HG03159 (cell line): ENCODE results near the gene FYB1.
A peak's percentile ranks its signal among the peaks of the same experiment; 100 is the strongest.
"Not testable (repeated sequence)": the region's sequence is repeated elsewhere in the genome, so short reads cannot be mapped to it uniquely, and the experiment has no call there.

ENCODE experiments used
- ATAC-seq: cut with Tn5 transposase; IDR thresholded peaks from one replicate; pipeline ENCODE4 v1.9.1; 2021; ENCODE audit warnings: mild to moderate bottlenecking, moderate library complexity; ENCODE audit not compliant: unreplicated experiment

The FYB1 gene, protein sequence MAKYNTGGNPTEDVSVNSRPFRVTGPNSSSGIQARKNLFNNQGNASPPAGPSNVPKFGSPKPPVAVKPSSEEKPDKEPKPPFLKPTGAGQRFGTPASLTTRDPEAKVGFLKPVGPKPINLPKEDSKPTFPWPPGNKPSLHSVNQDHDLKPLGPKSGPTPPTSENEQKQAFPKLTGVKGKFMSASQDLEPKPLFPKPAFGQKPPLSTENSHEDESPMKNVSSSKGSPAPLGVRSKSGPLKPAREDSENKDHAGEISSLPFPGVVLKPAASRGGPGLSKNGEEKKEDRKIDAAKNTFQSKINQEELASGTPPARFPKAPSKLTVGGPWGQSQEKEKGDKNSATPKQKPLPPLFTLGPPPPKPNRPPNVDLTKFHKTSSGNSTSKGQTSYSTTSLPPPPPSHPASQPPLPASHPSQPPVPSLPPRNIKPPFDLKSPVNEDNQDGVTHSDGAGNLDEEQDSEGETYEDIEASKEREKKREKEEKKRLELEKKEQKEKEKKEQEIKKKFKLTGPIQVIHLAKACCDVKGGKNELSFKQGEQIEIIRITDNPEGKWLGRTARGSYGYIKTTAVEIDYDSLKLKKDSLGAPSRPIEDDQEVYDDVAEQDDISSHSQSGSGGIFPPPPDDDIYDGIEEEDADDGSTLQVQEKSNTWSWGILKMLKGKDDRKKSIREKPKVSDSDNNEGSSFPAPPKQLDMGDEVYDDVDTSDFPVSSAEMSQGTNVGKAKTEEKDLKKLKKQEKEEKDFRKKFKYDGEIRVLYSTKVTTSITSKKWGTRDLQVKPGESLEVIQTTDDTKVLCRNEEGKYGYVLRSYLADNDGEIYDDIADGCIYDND

DNA sequence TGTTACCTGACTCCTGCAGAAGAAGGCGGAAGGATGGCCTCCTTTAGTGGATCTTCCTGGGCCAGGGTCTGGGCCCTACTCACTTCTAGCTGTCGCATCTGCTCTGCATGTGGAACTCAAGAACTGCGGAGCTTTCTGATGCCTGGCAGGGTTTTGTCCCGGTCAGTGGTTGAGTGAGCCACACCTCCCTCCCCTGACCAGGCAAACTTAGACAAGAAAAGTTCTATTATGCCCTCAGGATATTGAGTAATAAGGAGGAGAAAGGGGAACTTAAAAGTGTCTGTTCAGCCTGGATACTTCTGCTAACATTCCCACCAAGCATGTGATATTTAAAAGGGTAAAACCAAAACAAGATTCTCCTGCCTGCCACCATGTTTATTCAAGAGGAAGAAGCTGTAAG is at the start of gene FYB1:
FYB1 (minus strand) TSS at position 127 of the 400 bp plus-strand sequence. CDS start 16,603 bp downstream, outside the sequence.
- ATAC-seq = no peak

DNA sequence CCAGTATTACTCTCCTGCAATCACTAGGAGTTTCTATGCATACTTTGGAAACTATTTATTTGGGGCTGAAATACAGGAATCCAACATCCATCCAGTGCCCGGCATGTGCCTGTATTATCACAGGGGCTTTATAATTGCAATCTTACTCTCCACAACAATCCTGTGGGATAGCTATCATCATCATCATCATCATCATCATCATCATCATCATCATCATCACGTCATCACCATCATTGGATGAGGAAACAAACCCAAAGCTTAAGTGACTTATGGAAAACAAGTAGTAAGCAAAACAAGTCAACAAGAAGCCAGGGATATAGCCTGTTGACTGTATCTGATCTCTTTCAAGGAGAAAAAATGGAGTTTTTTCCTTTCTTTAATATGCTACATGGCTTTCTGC is 47.8 kb upstream of the FYB1 start:
- no peak for ATAC-seq

DNA sequence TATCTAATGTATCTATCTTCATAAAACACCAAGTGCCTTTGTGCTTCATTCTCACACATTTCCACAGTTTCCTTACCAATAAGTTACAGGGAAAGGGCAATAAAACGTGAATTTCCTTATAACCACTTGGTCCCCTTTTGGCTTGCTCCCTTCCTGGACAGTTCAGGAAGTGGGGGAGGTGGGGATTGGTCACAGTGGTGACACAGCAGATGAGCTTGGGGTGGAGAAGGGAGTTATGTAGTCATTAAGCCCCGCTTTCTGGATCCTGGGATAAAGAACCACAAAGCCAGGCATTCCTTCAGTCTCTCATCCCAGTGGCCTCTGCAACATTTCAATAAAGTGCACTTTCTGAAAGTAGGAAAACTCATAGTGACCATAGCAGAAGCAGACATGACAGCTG is 47.1 kb upstream of the FYB1 start:
- ATAC-seq = no peak

DNA sequence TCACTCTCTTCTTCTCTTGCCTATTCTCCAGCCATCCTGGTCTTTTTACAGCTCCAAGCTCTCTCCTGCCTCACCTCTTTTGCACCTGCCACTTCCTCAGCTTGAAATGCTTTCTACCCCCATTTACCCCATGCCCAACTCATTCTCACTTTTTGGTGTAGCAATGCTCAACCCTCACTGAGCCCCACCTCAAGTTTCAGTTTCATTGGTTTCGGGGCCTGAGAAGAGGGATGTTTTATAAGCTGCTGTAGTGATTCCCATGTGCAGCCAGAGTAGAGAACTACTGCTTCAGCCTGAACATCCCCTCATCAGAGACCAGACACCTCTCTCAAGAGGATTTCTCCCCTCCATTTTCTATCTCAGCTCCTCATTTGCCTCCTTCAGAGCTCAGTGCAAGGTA is 45.2 kb upstream of the FYB1 start:
- peak; percentile 97 for ATAC-seq

DNA sequence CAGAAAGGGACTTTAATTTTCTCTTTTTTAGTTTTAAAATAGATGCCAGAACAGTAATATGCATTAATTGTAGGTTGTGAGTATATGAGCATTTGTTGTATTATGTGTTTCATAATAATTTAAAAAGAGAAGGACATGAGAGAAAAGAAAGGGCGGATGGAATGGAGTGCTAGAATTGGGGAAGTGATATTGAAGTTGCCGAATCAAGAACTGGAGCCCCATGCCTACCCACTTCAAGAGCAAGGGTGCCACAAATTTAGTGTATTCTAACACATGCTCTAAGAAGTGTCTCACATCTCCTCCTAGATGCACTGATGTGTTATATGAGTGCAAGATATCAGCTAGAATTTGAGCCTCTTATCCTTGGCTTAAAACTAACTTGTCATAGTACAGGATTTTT is 43.6 kb upstream of the FYB1 start:
- ATAC-seq = no peak

DNA sequence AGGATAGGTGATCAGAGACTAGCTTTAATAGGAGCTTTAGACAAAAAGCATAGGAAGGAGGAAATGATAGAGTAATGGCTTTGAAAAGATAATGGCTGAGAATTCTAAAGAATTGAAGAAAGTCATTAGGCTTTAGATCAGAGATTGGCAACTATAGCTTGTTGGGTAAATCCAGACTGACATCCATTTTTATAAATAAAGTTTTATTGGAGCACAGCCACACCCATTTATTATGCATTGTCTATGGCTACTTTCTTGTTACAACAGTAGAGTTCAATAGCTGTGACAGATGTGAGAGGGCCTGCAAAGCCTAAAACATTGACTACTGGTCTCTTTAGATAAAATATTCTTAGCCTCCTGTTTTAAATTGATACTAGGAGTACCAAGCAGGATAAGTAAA is 40.7 kb upstream of the FYB1 start:
- no peak for ATAC-seq

DNA sequence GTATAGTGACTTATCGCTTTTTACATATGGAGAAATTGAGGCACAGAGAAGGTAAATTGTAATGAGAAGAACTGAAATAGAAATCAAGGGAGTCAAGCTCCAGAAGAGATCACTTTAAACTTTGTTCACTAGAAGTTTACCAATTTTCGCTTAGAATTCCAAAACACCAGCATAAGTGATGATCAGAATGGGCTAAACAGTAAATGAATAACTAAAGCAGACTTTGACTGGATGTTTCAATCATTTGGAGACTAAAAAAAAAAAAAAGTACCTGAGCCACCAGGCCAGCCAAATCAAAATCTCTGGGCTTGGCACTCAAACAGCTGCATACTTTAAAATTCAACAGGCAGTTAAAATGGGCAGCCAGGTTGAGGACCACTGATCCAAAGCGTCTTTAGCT is 38.2 kb upstream of the FYB1 start:
- ATAC-seq = no peak

DNA sequence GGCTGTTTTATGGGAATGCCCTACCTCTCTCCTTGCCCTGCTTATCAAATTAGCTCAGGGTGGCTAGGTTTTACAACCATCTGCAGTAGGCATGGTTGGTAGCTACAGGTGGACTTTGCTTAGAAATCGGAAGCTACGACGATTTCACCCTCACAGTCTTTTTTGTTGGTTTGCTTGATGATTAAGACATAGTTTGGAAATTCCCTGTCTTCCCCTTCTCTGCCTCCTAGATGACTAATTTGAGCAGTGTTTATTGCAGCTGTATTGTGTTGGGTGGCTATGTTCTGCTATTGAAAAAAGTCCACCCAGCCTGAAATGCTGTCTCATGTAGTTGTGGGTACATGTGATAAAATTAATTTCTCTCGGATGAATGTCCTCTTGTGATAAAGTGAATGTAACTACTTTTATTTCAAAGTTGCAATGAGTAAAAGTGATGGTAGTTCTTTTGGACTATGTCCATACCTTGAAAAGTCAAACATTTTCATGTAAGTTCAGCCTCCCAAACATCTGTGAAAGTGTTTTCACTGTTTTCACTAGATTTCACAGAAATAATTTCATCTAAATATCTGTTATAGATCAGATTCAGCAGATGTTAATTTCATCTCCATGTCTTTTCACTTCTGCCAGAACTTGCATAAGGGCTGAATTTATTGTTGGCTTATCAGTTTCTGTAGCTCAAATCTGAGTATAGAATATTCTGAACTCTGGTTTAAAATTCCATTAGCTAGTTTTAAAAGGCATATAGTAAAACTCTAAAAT is 37.3 kb upstream of the FYB1 start:
- ATAC-seq = peak; percentile 64

DNA sequence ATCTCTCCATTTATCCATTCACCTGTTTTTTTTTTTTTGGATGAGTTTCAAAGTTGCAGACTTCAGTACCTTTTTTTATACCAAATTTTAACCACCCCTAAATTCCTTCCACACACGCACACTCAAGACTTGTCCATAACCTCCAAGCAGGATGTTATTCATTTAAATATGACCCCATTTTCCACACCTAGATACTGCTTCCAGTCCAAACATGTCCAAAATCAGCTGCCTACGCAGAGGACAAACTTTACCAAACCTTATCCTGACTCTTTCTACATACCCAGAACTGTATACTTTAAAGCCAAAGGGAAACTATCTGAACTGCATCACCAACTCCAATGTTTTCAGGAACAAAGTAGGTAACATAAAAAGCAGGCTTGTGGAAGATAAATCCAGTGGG is 36.0 kb upstream of the FYB1 start:
- no peak for ATAC-seq

DNA sequence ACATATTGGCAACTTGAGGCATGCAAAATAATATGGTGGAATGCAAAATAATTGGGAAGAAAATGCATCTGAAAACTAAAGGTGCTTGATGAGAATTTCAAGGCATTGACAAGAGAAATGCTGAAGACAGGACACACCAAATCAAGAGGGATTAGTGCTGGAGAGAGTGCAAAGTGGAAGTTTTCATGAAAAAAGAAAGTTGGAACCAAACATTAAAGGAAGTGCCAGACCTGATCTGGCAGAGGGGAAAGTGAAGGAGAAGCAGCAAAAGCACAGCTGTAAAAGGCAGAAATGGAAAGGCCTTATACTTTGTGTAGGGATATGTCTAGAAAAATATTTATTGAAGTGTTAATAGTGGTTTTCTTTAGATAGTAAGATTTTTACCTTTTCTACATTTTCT is 35.3 kb upstream of the FYB1 start:
- ATAC-seq = no peak

DNA sequence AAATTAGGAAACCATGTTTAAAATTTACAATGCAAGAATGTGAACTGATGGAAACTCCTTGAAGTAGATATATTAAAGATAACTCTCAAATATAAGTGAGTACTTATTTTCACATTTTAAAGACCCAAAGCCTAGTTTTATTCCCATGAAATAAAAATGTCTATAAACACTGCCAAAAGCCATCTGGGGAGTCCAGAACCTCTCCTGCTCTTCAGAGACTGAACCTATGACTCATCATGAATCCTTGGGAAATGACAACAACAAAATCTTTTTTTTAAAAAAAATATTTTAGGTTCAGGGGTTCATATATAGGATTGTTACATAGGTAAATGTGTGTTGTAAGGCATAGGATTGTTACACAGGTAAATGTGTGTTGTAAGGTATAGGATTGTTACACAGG is 33.8 kb upstream of the FYB1 start:
- ATAC-seq = no peak

DNA sequence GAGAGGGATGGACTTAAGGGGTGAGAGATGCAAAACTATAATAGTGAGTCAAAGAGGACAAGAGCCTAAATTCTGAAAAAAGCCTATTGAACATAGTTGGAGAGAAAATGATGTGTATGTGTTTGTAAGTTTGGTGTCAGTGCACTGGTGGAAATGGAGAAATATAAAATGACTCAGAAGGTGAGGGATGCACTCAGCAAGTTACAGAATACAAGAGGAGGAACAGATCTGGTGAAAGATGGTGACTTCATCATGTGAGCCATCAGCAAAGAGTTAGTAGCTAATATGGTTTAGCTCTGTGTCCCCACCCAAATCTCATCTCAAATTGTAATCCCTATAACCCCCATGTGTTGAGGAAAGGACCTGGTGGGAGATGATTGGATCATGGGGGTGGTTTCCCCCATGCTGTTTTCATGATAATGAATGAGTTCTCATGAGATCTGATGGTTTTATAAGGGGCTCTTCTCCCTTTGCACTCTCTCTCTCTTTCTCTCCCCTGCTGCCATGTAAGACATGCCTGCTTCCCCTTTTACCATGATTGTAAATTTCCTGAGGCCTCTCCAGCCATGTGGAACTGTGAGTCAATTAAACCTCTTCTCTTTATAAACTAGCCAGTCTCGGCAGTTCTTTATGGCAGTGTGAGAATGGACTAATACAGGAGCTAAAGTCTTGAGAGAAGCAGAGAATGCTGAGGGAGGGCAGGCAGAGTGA is 30.4 kb upstream of the FYB1 start:
- no peak for ATAC-seq

DNA sequence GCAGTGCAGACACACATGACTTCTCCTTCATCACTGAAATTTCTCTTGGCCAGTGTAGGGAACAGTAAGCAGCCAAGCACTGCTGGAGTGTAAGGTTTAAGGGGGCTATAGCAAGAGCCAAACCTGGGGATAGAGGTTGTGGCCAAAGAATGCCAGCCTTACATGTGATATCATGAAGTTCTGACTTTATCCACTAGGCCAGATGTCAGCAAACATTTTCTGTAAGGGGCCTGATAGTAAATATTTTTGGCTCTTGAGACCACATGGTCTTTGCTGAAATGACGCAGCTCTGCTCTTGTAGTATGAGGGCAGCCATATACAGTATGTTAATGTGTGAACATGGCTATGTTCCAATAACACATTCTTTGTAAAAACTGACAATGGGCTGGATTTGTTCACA is 29.7 kb upstream of the FYB1 start:
- ATAC-seq = no peak

DNA sequence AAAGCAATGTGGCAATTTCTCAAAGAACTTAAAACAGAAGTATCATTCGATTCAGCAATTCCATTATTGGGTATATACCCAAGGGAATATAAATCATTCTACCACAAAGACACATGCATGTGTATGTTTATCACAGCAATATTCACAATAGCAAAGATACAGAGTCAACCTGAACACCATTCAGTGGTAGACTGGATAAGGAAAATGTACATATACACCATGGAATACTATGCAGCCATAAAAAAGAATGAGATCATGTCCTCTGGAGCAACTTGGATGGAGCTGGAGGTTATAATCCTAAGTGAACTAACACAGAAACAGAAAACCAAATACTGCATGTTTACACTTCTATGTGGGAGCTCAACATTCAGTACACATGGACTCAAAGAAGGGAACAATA is 21.4 kb upstream of the FYB1 start:
- ATAC-seq = no peak

DNA sequence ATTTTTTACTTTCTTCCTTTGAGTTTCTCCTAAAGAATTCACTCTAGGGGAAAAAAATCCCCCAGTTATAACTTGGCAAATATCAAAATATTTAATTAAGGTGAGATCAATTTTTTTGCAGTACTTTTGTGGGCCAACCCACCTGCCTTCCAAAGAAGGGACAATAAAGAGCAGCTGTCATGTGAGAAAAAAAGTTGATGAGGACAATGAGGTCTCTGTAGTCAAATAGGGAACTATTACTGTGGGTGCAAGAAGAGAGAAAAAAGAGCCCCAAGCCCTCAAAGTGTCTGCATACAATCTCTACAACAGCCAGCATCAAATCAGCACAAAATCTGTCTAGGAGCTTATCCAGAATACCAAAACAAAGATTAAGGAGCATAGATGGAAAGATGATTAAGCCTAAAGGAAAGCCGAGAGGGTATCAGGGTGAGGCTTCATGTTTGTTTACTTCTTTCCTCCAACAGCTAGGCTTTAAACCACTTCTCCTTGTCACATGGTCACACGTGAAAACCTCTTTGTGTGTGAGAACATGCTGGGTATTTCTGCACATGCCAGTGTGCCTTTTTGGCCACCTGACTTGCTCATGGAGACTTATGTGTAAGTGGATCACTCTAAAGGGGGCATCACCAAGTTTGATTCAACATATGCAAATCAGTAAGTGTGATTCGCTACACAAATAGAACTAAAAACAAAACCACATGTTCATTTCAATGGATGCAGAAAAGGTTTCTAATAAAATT is 19.2 kb upstream of the FYB1 start:
- no peak for ATAC-seq

DNA sequence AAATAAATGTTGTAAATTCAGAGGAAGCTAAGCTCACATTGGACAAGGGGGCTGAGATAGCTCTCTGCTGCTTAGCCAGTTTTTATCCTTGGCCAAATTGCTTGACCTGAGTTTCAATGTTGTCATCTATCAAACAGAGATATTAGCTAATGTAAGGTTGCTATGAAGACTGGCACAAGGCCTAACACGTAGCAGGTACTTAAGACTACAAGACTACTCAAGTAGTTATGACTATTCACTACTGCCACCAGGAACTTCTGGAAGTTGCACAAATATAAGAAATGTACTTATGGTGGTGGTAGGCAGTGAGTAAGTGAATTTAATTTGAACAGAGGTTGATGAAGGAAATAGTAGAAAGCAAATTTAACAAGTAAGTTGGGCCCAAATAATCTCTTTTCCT is 17.4 kb upstream of the FYB1 start:
- no peak for ATAC-seq

DNA sequence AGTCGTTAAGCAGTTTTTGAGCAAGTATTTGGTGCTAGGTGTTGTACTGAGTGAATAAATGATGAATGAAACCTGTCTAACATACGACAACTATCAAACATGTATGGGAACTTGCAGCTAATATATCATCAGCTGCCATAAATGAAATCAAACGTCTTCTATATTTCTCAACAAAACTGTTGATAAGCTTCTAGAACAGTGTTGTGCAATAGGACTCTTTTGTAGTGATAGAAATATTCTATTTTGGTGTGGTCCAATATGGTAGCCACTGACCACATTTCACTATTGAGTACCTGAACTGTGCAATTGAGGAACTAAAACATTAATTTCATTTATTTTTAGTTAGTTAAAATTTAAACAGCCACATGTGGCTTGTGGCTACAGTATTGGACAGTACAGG is 16.3 kb upstream of the FYB1 start:
- ATAC-seq = no peak

DNA sequence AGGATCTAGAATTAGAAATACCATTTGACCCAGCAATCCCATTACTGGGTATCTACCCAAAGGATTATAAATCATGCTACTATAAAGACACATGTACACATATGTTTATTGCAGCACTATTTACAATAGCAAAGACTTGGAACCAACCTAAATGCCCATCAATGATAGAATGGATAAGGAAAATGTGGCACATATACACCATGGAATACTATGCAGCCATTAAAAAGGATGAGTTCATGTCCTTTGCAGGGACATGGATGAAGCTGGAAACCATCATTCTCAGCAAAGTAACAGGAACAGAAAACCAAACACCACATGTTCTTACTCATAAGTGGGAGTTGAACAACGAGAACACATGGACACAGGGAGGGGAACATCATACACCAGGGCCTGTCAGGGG is 15.1 kb upstream of the FYB1 start:
- not testable (repeated sequence) for ATAC-seq

DNA sequence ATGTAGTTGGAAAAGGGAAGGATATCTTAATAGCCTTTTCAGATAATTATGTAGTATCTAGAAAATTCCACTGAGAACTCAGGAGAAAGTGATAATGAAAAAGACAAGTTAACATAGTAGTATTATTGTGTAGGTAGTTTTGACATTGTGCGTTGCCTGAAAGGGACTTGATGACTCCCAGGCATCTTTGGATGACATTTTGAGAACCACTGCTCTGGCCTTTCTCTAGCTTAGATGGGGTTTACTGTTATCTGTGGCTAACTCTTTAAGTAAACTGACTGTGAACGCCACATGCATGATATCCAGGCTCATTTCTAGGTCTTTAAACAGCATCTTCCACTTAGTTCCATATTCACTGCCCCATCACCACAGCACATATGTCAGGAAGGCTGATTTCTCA is 14.4 kb upstream of the FYB1 start:
- no peak for ATAC-seq
